Measurements from ENCODE around the gene GPN1.
"Not testable (repeated sequence)": the region's sequence is repeated elsewhere in the genome, so short reads cannot be mapped to it uniquely, and the experiment has no call there.

Gene GPN1

DNA sequence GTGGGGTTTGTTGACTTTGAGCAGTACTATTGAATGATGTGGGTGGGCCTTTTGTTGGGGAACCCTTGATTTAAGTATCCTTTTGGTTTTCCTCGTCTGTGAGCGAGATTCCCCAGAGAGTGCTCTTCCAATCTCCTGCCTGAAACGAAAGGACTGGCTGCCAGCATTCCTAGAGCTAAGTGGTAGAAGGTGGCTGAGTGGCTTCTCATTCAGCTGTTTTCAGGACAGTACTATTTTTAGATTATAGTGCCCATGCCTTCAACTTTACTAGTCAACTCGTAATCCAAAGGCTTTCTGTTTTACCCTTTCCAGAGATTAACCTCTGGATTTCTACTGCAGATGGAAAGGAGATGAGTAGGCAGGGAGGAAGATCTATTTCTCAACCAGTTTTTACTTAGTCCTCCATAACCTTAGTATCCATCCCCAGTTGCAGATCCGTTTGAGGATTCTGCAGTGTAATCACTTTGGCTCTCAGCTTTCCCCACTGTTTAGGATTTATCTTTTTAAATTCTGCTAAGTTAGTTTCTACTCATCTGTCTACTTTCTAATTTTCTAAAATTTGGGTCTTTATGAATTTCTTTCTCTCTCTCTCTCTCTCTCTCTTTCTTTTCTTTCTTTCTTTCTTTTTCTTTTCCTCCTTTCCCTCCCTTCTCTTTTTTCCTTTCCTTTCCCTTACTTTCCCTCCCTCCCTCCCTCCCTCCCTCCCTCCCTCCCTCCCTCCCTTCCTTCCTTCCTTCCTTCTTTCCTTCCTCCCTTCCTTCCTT, 44.1 kb downstream of the GPN1 start:
- H3K4me3 ChIP-seq (ENCODE audit: low read length) = no peak overlapping the region
- no peak for TF ChIP-seq ZNF274 (IDR thresholded peaks at IDR 0.05; ENCODE audit: low read depth, low read length)

- TF ChIP-seq ZNF274 (IDR thresholded peaks at IDR 0.05; ENCODE audit: low read depth, low read length) = no peak
- no peak overlapping the region for H3K4me3 ChIP-seq (ENCODE audit: low read length)
Observed at GRCh38 chr2:27680571-27680970, 51.7 kb downstream of the GPN1 start.

DNA sequence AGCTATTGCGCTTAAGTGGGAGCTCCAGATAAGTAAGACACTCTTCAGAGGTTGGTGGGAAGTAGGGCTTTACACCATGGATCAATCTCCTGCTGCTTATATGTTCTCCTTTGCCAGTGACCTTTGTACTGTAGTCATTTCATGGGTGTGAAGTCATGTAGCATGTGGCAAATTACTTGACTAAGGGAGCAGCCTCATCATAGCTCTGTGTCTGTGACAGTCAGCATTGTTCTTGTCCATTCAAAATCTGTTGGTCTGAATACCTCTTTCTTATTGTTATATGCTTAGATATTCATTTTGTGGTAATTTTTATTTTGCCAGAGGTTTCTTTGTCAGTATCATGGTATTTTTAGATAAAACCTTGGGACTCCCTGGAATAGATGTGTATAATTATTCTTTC, 53.0 kb downstream of the GPN1 start:
- TF ChIP-seq ZNF274 (IDR thresholded peaks at IDR 0.05; ENCODE audit: low read depth, low read length) = no peak
- no peak overlapping the region for H3K4me3 ChIP-seq (ENCODE audit: low read length)

GRCh38 chr2:27682334-27682771, 53.5 kb downstream of the GPN1 start:
- H3K4me3 ChIP-seq (ENCODE audit: low read length) = not testable (repeated sequence)

DNA sequence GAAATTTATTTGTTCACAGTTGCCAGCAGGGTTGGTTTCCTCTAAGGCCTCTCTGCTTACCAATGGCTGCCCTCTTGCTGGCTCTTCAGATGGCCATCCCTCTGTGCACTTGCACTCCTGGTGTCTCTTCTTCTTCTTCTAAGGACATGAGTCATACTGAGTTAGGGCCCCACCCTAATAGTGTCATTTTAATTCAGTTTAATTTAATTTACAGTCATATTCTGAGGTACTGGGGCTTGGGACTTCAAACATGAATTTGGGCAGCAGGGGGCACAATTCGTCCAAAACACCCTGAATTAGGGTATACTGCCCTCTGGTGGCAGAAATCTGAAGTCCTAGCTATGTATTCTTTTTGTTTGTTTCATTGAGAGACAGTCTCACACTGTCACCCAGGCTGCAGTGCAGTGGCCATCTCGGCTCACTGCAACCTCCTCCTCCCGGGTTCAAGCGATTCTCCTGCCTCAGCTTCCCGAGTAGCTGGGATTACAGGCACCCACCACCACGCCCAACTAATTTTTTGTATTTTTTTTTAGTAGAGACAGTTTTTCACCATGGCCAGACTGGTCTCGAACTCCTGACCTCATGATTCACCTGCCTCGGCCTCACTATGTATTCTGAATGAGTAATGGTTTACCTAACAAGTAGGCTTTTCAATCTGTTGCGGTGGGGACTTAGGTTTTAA, 54.7 kb downstream of the GPN1 start:
- TF ChIP-seq ZNF274 (IDR thresholded peaks at IDR 0.05; ENCODE audit: low read depth, low read length) = no peak
- no peak overlapping the region for H3K4me3 ChIP-seq (ENCODE audit: low read length)

DNA sequence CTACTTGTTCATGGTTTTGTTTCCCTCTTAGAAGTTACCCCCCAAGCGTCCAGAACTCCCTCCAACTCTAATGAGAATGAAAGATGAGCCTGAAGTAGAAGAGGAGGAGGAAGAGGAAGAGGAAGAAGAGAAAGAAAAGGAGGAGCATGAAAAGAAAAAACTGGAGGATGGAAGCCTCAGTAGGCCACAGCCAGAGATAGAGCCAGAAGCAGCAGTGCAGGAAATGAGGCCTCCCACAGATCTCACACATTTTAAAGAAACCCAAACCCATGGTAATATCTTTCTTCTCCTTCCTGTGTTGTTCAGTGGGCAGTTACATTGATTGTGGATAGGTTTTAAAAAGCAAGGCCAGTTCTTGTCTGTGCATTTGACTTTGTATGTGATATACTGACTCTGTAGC, 56.2 kb downstream of the GPN1 start:
- not testable (repeated sequence) for H3K4me3 ChIP-seq (ENCODE audit: low read length)

- no peak for TF ChIP-seq ZNF274 (IDR thresholded peaks at IDR 0.05; ENCODE audit: low read depth, low read length)
- no peak overlapping the region for H3K4me3 ChIP-seq (ENCODE audit: low read length)
Observed at GRCh38 chr2:27685577-27685976, 56.7 kb downstream of the GPN1 start.

DNA sequence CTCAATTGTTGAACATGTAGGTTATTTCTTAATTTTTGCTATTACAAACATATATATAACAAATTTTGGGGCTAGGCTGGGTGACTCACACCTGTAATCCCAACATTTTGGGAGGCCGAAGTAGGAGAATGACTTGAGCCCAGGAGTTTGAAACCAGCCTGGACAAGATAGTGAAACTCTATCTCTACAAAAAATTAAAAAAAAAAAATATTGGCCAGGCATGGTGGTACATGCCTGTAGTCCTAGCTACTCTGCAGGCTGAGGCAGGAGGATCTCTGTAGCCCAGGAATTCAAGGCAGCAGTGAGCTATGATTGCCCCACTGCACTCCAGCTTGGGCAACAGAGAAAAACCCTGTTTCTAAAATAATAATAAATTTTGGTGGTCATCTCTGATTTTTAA, 58.4 kb downstream of the GPN1 start:
- TF ChIP-seq ZNF274 (IDR thresholded peaks at IDR 0.05; ENCODE audit: low read depth, low read length) = no peak

DNA sequence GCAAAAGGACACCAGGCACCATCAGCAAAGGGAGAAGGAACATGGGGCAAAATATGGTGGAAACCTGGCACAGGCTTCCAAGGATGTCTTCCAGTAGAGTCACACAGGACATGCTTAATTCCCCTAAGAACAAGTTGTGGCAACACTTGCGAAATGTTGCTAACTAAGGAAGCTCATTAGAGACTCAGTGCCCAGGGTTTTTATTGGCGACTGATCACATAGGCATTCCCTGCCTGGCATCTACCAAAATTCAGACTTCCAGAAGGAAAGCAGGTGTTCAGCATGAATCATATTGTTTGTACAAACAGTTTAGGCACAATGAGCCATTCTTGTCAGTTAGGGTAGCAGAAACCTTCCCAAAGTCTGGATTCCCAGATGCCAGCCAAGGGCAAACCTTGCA, 60.6 kb downstream of the GPN1 start:
- TF ChIP-seq ZNF274 (IDR thresholded peaks at IDR 0.05; ENCODE audit: low read depth, low read length) = no peak
- H3K4me3 ChIP-seq (ENCODE audit: low read length) = no peak overlapping the region

More for the DNA sequence above, 58.4 kb downstream of the GPN1 start:
- H3K4me3 ChIP-seq (ENCODE audit: low read length) = no peak overlapping the region

GRCh38 chr2:27690052-27690451, 61.2 kb downstream of the GPN1 start:
- no peak for TF ChIP-seq ZNF274 (IDR thresholded peaks at IDR 0.05; ENCODE audit: low read depth, low read length)

GRCh38 chr2:27697660-27698059, 68.8 kb downstream of the GPN1 start:
- H3K4me3 ChIP-seq (ENCODE audit: low read length) = no peak overlapping the region
- TF ChIP-seq ZNF274 (IDR thresholded peaks at IDR 0.05; ENCODE audit: low read depth, low read length) = no peak

More at GRCh38 chr2:27690052-27690451, 61.2 kb downstream of the GPN1 start:
- H3K4me3 ChIP-seq (ENCODE audit: low read length) = no peak overlapping the region
